ENCODE data around the gene CSF1. TPM values are rescaled to one million over a fixed set of nuclear protein-coding genes. Genes with fewer than 3 reads are reported as not detected.
"Not testable (repeated sequence)": the region's sequence is repeated elsewhere in the genome, so short reads cannot be mapped to it uniquely, and the experiment has no call there.

The CSF1 gene
- total and polyA plus RNA-seq, 2 experiments from 2014 or later: 1.4 to 3.5 TPM

DNA sequence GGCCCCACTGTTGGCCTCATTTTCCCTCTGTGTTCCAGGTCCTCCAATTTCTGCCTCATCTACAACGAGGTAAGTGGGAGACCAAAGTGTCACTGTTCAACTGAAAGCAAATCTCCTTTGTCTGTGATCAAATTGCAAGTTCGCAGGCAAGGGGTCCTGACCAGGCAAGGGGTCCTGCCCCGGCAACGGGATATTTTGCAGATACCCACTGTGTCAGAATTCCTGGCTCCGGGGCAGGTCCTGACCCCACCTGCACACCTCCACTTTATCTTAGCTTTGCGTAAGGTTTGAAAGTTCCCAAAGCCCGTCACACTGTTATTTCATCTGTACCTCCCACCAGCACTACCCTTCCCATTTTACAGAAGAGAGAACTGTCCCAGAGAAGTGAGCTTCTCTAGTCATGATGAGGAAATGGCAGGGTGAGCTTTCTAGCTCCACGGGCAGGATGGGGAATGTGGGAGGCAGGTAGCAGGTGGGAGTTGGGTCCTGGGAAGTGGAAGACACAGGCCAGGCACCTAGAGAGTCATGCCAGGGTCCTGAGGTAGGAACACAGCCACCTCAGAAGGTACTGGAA is 32.0 kb upstream of the CSF1 start:
- H3F3A ChIP-seq (replicated peaks; ENCODE audit: low read depth): no peaks in the 10 kb centered on the region
- peaks cover 20% of the 10 kb centered on the region for H3K4me1 ChIP-seq (ENCODE audit: insufficient read depth)
- H2AFZ ChIP-seq: peak overlapping the region; percentile 66; the same call in 1 of the 2 replicates
- no peaks in the 10 kb centered on the region for H3K36me3 Mint-ChIP-seq (ENCODE audit: low read depth)
- H3K9me3 Mint-ChIP-seq: no peaks in the 10 kb centered on the region
- H3K4me2 ChIP-seq: no peak overlapping the region
- H3K27ac ChIP-seq (ENCODE audit: low read depth): no peak overlapping the region
- no peaks in the 10 kb centered on the region for H3K27me3 ChIP-seq (ENCODE audit: insufficient read depth)
- H3K27me3 Mint-ChIP-seq (ENCODE audit: insufficient read depth, low read depth, poor library complexity): peaks cover 10% of the 10 kb centered on the region
- H3K27ac Mint-ChIP-seq: no peak overlapping the region
- H4K20me1 ChIP-seq (replicated peaks; ENCODE audit: insufficient read depth): no peaks in the 10 kb centered on the region
- peaks cover 5% of the 10 kb centered on the region for H3K9me2 ChIP-seq (ENCODE audit: insufficient read depth)
- TF ChIP-seq CTCF (conservative IDR thresholded peaks at IDR 0.05; ENCODE audit: low read depth in 2 of 2) (no peak), NANOG (IDR thresholded peaks at IDR 0.05; ENCODE audit: borderline replicate concordance) (no peak), ZNF114 (CRISPR knock-in tag; IDR thresholded peaks at IDR 0.05) (no peak), EZH2 (IDR thresholded peaks at IDR 0.05; ENCODE audit: low read depth, unreplicated experiment) (no peak), ZNF331 (CRISPR knock-in tag; IDR thresholded peaks at IDR 0.05; ENCODE audit: low read depth) (no peak)
- H3K36me3 ChIP-seq (ENCODE audit: insufficient read depth): no peaks in the 10 kb centered on the region
- peaks cover 55% of the 10 kb centered on the region for H3K4me1 Mint-ChIP-seq
- DNase-seq (ENCODE audit: low spot score): no peak
- no peak for ATAC-seq
- no peak overlapping the region for H3K4me3 ChIP-seq
- H3K79me2 ChIP-seq (replicated peaks; ENCODE audit: insufficient read depth): no peaks in the 10 kb centered on the region
- no peak overlapping the region for H3K4me3 Mint-ChIP-seq

- not testable (repeated sequence) for H3K36me3 ChIP-seq (ENCODE audit: insufficient read depth); ATAC-seq; H3F3A ChIP-seq (replicated peaks; ENCODE audit: low read depth); H4K20me1 ChIP-seq (replicated peaks; ENCODE audit: insufficient read depth); H3K9me2 ChIP-seq (ENCODE audit: insufficient read depth); DNase-seq (ENCODE audit: low spot score); H3K27ac Mint-ChIP-seq; H3K79me2 ChIP-seq (replicated peaks; ENCODE audit: insufficient read depth); H3K27me3 ChIP-seq (ENCODE audit: insufficient read depth); H3K9me3 Mint-ChIP-seq; H2AFZ ChIP-seq; H3K27me3 Mint-ChIP-seq (ENCODE audit: insufficient read depth, low read depth, poor library complexity); H3K27ac ChIP-seq (ENCODE audit: low read depth); H3K4me3 Mint-ChIP-seq; H3K4me3 ChIP-seq; H3K4me2 ChIP-seq; H3K36me3 Mint-ChIP-seq (ENCODE audit: low read depth)
- peaks cover 13% of the 10 kb centered on the region for H3K4me1 ChIP-seq (ENCODE audit: insufficient read depth)
- H3K4me1 Mint-ChIP-seq: peaks cover 56% of the 10 kb centered on the region
Measured at GRCh38 chr1:109879371-109879770, 31.3 kb upstream of the CSF1 start.

GRCh38 chr1:109879881-109880525 is 30.6 kb upstream of the CSF1 start:
- Histone ChIP-seq H3K9me2 (ENCODE audit: insufficient read depth) (no peaks in the 10 kb centered on the region), H3K27me3 (ENCODE audit: insufficient read depth) (no peaks in the 10 kb centered on the region), H3F3A (replicated peaks; ENCODE audit: low read depth) (no peaks in the 10 kb centered on the region), H2AFZ (no peak overlapping the region), H3K4me2 (no peak overlapping the region), H3K4me1 (ENCODE audit: insufficient read depth) (peaks cover 9% of the 10 kb centered on the region), H3K27ac (ENCODE audit: low read depth) (no peak overlapping the region), H3K4me3 (no peak overlapping the region), H3K36me3 (ENCODE audit: insufficient read depth) (no peaks in the 10 kb centered on the region), H4K20me1 (replicated peaks; ENCODE audit: insufficient read depth) (no peaks in the 10 kb centered on the region), H3K79me2 (replicated peaks; ENCODE audit: insufficient read depth) (no peaks in the 10 kb centered on the region)
- no peaks in the 10 kb centered on the region for H3K9me3 Mint-ChIP-seq
- no peak overlapping the region for H3K4me3 Mint-ChIP-seq
- H3K27ac Mint-ChIP-seq: no peak overlapping the region
- ATAC-seq: no peak
- peaks cover 3% of the 10 kb centered on the region for H3K27me3 Mint-ChIP-seq (ENCODE audit: insufficient read depth, low read depth, poor library complexity)
- DNase-seq (ENCODE audit: low spot score): no peak
- no peaks in the 10 kb centered on the region for H3K36me3 Mint-ChIP-seq (ENCODE audit: low read depth)
- H3K4me1 Mint-ChIP-seq: peaks cover 56% of the 10 kb centered on the region
- TF ChIP-seq, protein P1, sequence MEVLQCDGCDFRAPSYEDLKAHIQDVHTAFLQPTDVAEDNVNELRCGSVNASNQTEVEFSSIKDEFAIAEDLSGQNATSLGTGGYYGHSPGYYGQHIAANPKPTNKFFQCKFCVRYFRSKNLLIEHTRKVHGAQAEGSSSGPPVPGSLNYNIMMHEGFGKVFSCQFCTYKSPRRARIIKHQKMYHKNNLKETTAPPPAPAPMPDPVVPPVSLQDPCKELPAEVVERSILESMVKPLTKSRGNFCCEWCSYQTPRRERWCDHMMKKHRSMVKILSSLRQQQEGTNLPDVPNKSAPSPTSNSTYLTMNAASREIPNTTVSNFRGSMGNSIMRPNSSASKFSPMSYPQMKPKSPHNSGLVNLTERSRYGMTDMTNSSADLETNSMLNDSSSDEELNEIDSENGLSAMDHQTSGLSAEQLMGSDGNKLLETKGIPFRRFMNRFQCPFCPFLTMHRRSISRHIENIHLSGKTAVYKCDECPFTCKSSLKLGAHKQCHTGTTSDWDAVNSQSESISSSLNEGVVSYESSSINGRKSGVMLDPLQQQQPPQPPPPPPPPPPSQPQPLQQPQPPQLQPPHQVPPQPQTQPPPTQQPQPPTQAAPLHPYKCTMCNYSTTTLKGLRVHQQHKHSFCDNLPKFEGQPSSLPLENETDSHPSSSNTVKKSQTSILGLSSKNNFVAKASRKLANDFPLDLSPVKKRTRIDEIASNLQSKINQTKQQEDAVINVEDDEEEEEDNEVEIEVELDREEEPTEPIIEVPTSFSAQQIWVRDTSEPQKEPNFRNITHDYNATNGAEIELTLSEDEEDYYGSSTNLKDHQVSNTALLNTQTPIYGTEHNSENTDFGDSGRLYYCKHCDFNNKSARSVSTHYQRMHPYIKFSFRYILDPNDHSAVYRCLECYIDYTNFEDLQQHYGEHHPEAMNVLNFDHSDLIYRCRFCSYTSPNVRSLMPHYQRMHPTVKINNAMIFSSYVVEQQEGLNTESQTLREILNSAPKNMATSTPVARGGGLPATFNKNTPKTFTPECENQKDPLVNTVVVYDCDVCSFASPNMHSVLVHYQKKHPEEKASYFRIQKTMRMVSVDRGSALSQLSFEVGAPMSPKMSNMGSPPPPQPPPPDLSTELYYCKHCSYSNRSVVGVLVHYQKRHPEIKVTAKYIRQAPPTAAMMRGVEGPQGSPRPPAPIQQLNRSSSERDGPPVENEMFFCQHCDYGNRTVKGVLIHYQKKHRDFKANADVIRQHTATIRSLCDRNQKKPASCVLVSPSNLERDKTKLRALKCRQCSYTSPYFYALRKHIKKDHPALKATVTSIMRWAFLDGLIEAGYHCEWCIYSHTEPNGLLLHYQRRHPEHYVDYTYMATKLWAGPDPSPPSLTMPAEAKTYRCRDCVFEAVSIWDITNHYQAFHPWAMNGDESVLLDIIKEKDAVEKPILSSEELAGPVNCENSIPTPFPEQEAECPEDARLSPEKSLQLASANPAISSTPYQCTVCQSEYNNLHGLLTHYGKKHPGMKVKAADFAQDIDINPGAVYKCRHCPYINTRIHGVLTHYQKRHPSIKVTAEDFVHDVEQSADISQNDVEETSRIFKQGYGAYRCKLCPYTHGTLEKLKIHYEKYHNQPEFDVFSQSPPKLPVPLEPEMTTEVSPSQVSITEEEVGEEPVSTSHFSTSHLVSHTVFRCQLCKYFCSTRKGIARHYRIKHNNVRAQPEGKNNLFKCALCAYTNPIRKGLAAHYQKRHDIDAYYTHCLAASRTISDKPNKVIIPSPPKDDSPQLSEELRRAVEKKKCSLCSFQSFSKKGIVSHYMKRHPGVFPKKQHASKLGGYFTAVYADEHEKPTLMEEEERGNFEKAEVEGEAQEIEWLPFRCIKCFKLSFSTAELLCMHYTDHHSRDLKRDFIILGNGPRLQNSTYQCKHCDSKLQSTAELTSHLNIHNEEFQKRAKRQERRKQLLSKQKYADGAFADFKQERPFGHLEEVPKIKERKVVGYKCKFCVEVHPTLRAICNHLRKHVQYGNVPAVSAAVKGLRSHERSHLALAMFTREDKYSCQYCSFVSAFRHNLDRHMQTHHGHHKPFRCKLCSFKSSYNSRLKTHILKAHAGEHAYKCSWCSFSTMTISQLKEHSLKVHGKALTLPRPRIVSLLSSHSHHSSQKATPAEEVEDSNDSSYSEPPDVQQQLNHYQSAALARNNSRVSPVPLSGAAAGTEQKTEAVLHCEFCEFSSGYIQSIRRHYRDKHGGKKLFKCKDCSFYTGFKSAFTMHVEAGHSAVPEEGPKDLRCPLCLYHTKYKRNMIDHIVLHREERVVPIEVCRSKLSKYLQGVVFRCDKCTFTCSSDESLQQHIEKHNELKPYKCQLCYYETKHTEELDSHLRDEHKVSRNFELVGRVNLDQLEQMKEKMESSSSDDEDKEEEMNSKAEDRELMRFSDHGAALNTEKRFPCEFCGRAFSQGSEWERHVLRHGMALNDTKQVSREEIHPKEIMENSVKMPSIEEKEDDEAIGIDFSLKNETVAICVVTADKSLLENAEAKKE (CRISPR knock-in tag; IDR thresholded peaks at IDR 0.05): no peak

All from GM23338 (cell line).